ENCODE data around the gene UBALD2.
"Not testable (repeated sequence)": the region's sequence is repeated elsewhere in the genome, so short reads cannot be mapped to it uniquely, and the experiment has no call there.

Gene UBALD2

DNA sequence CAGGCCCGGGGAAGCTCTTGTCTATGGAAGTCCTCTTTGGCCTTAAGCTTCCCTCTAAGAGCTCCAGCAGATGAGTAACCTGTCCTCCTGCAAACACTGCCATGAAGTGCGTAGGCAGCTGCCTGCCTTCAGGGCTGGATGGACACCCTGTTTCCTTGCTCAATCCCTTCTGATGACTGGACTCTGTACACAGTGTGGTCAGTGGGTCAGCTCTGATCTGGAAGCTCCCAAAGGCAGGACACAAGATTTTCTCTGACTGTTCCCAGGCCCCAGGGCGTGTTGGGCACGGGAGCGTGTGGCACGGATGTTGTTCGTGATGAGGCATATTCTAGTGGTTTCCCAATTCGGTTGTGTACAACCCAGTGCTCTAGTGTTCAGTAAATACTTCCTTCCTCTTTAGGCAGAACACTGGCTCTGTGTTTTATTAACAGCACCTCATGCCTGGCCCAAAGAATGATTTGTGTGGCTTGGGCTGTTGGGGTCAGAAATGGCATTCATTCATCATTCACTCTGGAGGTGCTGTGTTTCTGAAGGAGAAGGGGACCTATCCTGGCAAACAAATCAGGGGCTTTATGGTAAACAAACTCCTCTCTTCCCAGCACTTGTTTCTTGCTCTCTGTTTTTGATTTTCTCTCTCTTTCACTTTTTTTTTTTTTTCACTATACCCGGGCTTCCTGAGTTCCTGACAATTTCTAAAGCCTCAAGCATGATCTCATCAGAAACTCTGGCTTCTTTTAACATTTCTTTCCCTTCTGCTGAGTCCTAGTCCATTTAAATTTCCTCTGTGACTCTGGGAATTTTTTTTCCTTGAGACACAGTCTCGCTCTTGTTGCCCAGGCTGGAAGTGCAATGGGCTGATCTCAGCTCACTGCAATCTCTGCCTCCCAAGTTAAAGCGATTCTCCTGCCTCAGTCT lies 12.9 kb upstream of the UBALD2 start:
- Mint-ChIP-seq H3K27me3 (ENCODE audit: low read depth) (no peaks in the 10 kb centered on the region), H3K27ac (peak overlapping the region; percentile 94), H3K36me3 (ENCODE audit: low read depth) (peaks cover 3% of the 10 kb centered on the region), H3K9me3 (peaks cover 7% of the 10 kb centered on the region), H3K4me3 (peak overlapping the region; percentile 76), H3K4me1 (ENCODE audit: low read depth) (peaks cover 58% of the 10 kb centered on the region)
- peak; percentile 47 for DNase-seq (ENCODE audit: low spot score)

DNA sequence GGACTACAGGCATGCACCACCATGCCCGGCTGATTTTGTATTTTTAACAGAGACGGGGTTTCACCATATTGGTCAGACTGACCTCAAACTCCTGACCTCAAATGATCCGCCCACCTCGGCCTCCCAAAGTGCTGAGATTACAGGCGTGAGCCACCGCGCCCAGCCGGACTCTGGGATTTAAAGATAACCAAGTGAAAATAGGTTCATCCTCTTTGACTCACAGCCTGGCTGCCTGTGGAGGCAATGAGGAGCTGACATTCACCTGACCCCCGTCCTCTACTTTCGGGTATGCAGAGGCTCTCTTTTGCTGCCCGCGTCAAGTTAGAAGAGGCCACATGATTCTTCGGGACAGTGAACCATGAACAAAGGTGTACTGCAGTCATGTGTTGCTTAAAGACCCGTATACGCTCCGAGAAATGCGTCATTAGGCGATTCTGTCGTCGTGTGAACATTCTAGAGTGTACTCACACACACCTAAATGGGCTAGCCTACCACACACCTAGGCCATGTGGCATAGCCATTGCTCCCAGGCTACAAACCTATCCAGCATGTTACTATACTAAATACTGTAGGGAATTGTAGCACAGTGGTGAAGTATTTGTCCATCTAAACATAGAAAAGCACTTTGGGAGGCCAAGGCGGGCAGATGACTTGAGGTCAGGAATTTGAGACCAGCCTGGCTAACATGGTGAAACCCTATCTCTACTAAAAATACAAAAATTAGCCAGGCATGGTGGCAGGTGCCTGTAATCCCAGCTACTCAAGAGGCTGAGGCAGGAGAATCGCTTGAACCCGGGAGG lies 12.0 kb upstream of the UBALD2 start:
- H3K9me3 Mint-ChIP-seq; H3K36me3 Mint-ChIP-seq (ENCODE audit: low read depth); H3K27me3 Mint-ChIP-seq (ENCODE audit: low read depth); DNase-seq (ENCODE audit: low spot score): not testable (repeated sequence)
- Mint-ChIP-seq H3K27ac (peak overlapping the region; percentile 94), H3K4me1 (ENCODE audit: low read depth) (peaks cover 53% of the 10 kb centered on the region), H3K4me3 (peak overlapping the region; percentile 76)

GRCh38 chr17:76253841-76254240 lies 11.3 kb upstream of the UBALD2 start:
- no peaks in the 10 kb centered on the region for H3K27me3 Mint-ChIP-seq (ENCODE audit: low read depth)
- H3K4me3 Mint-ChIP-seq: no peak overlapping the region
- H3K9me3 Mint-ChIP-seq: peaks cover 7% of the 10 kb centered on the region
- peak overlapping the region; percentile 36 for H3K27ac Mint-ChIP-seq
- peaks cover 48% of the 10 kb centered on the region for H3K4me1 Mint-ChIP-seq (ENCODE audit: low read depth)
- DNase-seq (ENCODE audit: low spot score): no peak
- H3K36me3 Mint-ChIP-seq (ENCODE audit: low read depth): peaks cover 3% of the 10 kb centered on the region

DNA sequence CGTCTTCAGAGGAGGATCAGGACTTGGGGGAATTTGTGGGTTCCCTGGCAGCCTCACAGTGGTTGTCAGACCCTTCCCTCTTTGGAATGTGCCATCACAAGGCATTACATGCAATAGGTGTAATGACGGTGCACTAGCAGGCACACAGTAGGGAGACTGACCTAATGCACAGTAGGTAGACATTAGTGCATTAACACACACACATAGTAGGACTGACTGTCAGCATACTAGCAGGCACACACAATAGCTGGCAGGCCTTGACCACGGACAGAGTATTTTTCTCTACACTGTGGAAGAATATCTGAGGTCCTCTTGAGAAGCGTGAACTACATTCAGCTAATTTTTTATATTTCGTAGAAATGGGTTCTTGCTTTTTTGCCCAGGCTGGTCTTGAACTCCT lies 10.9 kb upstream of the UBALD2 start:
- Mint-ChIP-seq H3K27ac (peak overlapping the region; percentile 36), H3K9me3 (peaks cover 7% of the 10 kb centered on the region), H3K27me3 (ENCODE audit: low read depth) (no peaks in the 10 kb centered on the region), H3K4me3 (no peak overlapping the region), H3K4me1 (ENCODE audit: low read depth) (peaks cover 45% of the 10 kb centered on the region), H3K36me3 (ENCODE audit: low read depth) (peaks cover 3% of the 10 kb centered on the region)
- DNase-seq (ENCODE audit: low spot score): no peak

DNA sequence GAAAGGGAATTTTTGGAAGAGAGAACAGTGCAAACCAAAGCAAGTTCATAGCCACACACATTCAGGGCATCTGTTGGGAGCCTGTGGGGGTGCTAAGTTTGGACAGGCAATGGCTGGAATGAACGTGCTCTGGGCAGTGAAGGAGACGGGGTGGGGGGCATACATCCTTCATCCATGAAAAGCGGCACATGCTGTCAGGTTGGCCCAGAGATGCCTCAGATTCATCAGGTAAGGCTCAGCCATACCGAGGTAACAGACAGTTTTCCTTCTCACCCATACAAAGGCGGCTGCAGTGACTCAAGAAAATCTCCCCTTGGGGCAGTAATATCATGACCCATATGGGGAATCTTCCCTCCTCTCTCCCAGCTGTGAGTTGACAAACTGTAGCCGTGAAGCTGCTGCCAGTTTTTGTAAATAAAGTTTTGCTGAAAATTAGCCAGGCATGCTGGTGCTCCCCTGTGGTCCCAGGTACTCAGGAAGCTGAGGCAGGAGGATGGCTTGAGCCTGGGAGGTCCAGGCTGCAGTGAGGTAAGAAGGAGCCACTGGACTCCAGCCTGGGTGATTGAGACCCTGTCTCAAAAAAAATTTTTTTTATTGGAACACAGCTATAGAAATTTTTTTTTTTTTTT lies 9.2 kb upstream of the UBALD2 start:
- Mint-ChIP-seq H3K27me3 (ENCODE audit: low read depth) (no peaks in the 10 kb centered on the region), H3K27ac (no peak overlapping the region), H3K4me3 (peak overlapping the region; percentile 28), H3K36me3 (ENCODE audit: low read depth) (peaks cover 3% of the 10 kb centered on the region), H3K4me1 (ENCODE audit: low read depth) (peaks cover 44% of the 10 kb centered on the region), H3K9me3 (peaks cover 7% of the 10 kb centered on the region)
- DNase-seq (ENCODE audit: low spot score): no peak

DNA sequence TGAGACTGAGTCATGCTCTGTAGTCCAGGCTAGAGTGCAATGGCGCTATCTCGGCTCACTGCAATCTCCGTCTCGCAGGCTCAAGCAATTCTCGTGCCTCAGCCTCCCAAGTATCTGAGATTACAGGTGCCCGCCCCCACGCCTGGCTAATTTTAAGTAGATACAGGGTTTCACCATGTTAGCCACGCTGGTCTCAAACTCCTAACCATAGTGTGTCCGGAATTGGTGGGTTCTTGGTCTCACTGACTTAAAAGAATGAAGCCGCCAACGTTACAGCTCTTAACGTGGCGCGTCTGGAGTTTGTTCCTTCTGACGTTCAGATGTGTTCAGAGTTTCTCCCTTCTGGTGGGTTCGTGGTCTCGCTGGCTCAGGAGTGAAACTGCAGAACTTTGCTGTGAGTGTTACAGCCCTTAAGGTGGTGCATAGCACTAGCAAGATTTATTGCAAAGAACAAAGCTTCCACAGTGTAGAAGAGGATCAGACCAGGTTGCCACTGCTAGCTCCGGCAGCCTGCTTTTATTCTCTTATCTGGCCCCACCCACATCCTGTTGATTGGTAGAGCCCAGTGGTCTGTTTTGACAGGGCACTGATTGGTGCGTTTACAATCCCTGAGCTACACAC lies 8.6 kb upstream of the UBALD2 start:
- H3K4me1 Mint-ChIP-seq (ENCODE audit: low read depth): peaks cover 41% of the 10 kb centered on the region
- H3K36me3 Mint-ChIP-seq (ENCODE audit: low read depth); H3K9me3 Mint-ChIP-seq; H3K27me3 Mint-ChIP-seq (ENCODE audit: low read depth); DNase-seq (ENCODE audit: low spot score): not testable (repeated sequence)
- peak overlapping the region; percentile 54 for H3K4me3 Mint-ChIP-seq
- H3K27ac Mint-ChIP-seq: peak overlapping the region; percentile 87

DNA sequence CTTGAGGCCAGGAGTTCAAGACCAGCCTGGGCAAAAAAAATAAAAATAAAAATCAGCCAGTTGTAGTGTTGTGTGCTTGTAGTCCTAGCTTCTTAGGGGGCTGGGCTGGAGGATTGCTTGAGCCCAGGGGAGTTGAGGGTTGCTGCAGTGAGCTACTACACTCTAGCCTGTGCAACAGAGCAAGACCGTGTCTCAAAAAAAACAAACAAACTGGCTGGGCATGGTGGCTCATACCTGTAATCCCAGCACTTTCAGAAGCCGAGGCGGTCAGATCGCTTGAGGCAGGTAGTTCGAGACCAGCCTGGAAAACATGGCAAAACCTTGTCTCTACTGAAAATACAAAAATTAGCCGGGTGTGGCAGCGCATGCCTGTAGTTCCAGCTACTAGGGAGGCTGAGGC lies 4.9 kb upstream of the UBALD2 start:
- no peak overlapping the region for H3K4me3 Mint-ChIP-seq
- peaks cover 46% of the 10 kb centered on the region for H3K4me1 Mint-ChIP-seq (ENCODE audit: low read depth)
- H3K9me3 Mint-ChIP-seq: peaks cover 7% of the 10 kb centered on the region
- H3K36me3 Mint-ChIP-seq (ENCODE audit: low read depth): peaks cover 3% of the 10 kb centered on the region
- no peaks in the 10 kb centered on the region for H3K27me3 Mint-ChIP-seq (ENCODE audit: low read depth)
- no peak overlapping the region for H3K27ac Mint-ChIP-seq
- no peak for DNase-seq (ENCODE audit: low spot score)

DNA sequence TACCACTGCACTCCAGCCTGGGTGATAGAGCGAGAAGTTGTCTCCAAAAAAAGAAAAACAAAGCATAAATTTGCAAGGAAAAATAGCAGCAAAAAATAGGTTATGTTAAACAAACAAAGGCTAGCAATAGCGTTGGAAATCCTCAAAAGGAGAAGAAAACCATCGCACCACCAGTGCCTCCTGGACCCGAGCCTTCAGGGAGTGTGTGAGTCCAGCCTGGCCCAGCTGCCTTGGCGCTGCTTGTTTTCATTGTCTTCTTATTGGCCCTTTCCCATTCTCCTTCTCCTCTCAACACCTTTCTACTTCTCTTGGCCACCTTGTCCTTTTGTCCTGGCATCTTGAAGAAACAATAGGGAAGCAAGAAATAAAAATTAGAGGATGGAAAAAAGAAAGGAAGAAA lies 4.5 kb upstream of the UBALD2 start:
- Mint-ChIP-seq H3K4me1 (ENCODE audit: low read depth) (peaks cover 41% of the 10 kb centered on the region), H3K27ac (peak overlapping the region; percentile 72)

DNA sequence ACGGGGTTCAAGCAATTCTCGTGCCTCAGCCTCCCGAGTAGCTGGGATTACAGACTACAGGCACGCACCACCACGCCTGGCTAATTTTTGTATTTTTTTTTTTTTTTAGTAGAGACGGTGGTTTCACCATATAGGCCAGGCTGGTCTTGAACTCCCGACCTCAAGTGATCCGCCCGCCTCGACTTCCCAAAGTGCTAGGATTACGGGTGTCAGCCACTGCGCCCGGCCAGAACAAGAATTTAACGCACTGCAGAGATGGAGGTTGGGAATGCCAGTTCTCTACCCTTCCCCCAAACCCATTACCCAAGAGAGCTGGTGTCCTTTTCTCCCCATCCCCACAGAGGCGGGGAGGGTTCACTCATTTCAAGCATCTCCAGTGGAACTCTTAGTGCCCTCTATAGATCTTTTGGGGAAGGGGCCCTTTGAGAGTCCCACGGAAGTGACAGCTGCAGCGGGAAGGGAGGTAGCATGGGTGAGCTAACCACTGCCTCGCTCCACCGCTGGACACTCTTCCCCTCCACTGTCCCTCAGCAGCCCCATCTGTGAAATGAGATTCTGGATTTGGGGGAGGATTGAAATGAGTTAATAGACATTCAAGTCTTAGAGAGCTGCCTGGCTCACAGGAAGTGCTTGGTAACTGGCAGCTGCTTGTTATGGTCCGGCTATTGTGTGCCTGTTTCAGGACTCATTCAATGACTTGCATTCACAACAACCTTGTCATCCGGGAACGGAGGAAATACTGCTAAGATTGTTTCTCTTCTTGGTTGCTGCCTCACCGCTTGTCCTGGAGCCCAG lies 3.5 kb upstream of the UBALD2 start:
- Mint-ChIP-seq H3K9me3 (peaks cover 4% of the 10 kb centered on the region), H3K27me3 (ENCODE audit: low read depth) (no peaks in the 10 kb centered on the region), H3K27ac (peak overlapping the region; percentile 76), H3K36me3 (ENCODE audit: low read depth) (peaks cover 7% of the 10 kb centered on the region), H3K4me1 (ENCODE audit: low read depth) (peaks cover 36% of the 10 kb centered on the region), H3K4me3 (peak overlapping the region; percentile 81)
- no peak for DNase-seq (ENCODE audit: low spot score)

More for the DNA sequence above, 4.5 kb upstream of the UBALD2 start:
- H3K9me3 Mint-ChIP-seq: peaks cover 7% of the 10 kb centered on the region
- no peak for DNase-seq (ENCODE audit: low spot score)
- no peak overlapping the region for H3K4me3 Mint-ChIP-seq
- H3K27me3 Mint-ChIP-seq (ENCODE audit: low read depth): no peaks in the 10 kb centered on the region
- peaks cover 3% of the 10 kb centered on the region for H3K36me3 Mint-ChIP-seq (ENCODE audit: low read depth)

- peak overlapping the region; percentile 91 for H3K27ac Mint-ChIP-seq
- H3K27me3 Mint-ChIP-seq (ENCODE audit: low read depth): no peaks in the 10 kb centered on the region
- H3K4me1 Mint-ChIP-seq (ENCODE audit: low read depth): peaks cover 37% of the 10 kb centered on the region
- H3K9me3 Mint-ChIP-seq: no peaks in the 10 kb centered on the region
- DNase-seq (ENCODE audit: low spot score): no peak
- H3K36me3 Mint-ChIP-seq (ENCODE audit: low read depth): peaks cover 15% of the 10 kb centered on the region
- H3K4me3 Mint-ChIP-seq: peak overlapping the region; percentile 81
These were observed 2.3 kb upstream of the UBALD2 start for GRCh38 chr17:76262732-76263344.

GRCh38 chr17:76263896-76264295 lies 1.3 kb upstream of the UBALD2 start:
- peaks cover 23% of the 10 kb centered on the region for H3K36me3 Mint-ChIP-seq (ENCODE audit: low read depth)
- H3K9me3 Mint-ChIP-seq: no peaks in the 10 kb centered on the region
- peak overlapping the region; percentile 81 for H3K4me3 Mint-ChIP-seq
- H3K4me1 Mint-ChIP-seq (ENCODE audit: low read depth): peaks cover 44% of the 10 kb centered on the region
- no peaks in the 10 kb centered on the region for H3K27me3 Mint-ChIP-seq (ENCODE audit: low read depth)
- no peak for DNase-seq (ENCODE audit: low spot score)
- H3K27ac Mint-ChIP-seq: peak overlapping the region; percentile 91

- no peak for DNase-seq (ENCODE audit: low spot score)
- peak overlapping the region; percentile 81 for H3K4me3 Mint-ChIP-seq
- H3K27ac Mint-ChIP-seq: peak overlapping the region; percentile 91
- no peaks in the 10 kb centered on the region for H3K9me3 Mint-ChIP-seq
- no peaks in the 10 kb centered on the region for H3K27me3 Mint-ChIP-seq (ENCODE audit: low read depth)
- H3K4me1 Mint-ChIP-seq (ENCODE audit: low read depth): peaks cover 49% of the 10 kb centered on the region
- H3K36me3 Mint-ChIP-seq (ENCODE audit: low read depth): peaks cover 28% of the 10 kb centered on the region
These were observed 758 bp upstream of the UBALD2 start for GRCh38 chr17:76264425-76264754.

Data from T-helper 2 cell treated with Interferon-gamma antibody and Interleukin-4, amounts not matched to agents 5 μg/mL and 100 μg/mL, for 36 hours (primary cell).